Tibial nerve (tissue), 4 donors: ENCODE measurements around the gene DLG1.

ENCODE experiments used
- EP300 ChIP-seq, 2 donors: sonication (generic); formaldehyde crosslinking; IDR thresholded peaks; one replicate each; pipeline ENCODE4 v1.6.1; 2017; ENCODE audit warnings: antibody characterized with exemption in 2 of 2, mild to moderate bottlenecking in 1 of 2
- POLR2A ChIP-seq, 2 donors: fragments of 450-650 bp; IDR thresholded peaks; one replicate each; pipeline ENCODE4 v1.6.1; 2017; ENCODE audit warnings: antibody characterized with exemption in 2 of 2, mild to moderate bottlenecking in 2 of 2, moderate library complexity in 2 of 2
- TF ChIP-seq, protein P1 (sequence below), 5 experiments: fragments of 200-600 bp in 3 of 5; fragments of 450-650 bp in 2 of 5; sonication (generic) in 3 of 5; IDR thresholded peaks; one replicate each; pipeline ENCODE4 v1.5.1; 2016 to 2019; ENCODE audit warnings: antibody characterized with exemption in 5 of 5, mild to moderate bottlenecking in 3 of 5, moderate library complexity in 2 of 5

DNA sequence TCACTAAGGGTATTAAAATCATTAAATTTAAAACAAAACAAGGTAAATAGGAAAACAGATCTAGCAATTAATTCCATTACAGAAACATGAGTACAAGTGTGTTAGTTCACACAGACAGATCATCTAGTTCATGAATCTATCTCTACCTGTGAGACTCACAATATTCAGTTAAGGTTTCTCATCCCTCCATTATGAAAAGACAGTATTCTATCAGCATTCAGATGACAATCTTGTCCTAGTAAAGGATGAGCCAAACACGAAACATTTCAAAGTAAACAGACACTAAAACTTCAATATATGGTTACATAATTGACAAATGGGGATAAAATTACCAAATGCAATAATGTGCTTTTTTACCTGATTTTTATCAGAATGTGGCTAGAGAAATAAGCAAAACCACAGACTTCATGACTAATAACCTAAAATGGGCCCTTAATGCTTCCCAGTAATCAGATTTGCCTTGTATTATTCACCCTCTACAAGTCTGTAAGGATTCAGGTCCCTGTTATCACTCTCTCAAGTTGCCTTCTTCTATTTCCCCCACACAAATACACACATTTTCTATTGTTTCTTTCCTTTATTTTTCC lies 126.8 kb downstream of the DLG1 start:
- TF ChIP-seq, protein P1, sequence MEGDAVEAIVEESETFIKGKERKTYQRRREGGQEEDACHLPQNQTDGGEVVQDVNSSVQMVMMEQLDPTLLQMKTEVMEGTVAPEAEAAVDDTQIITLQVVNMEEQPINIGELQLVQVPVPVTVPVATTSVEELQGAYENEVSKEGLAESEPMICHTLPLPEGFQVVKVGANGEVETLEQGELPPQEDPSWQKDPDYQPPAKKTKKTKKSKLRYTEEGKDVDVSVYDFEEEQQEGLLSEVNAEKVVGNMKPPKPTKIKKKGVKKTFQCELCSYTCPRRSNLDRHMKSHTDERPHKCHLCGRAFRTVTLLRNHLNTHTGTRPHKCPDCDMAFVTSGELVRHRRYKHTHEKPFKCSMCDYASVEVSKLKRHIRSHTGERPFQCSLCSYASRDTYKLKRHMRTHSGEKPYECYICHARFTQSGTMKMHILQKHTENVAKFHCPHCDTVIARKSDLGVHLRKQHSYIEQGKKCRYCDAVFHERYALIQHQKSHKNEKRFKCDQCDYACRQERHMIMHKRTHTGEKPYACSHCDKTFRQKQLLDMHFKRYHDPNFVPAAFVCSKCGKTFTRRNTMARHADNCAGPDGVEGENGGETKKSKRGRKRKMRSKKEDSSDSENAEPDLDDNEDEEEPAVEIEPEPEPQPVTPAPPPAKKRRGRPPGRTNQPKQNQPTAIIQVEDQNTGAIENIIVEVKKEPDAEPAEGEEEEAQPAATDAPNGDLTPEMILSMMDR (IDR thresholded peaks at IDR 0.05), result no peak
- TF ChIP-seq POLR2A (IDR thresholded peaks at IDR 0.05) (no peak), EP300 (IDR thresholded peaks at IDR 0.05) (no peak)
